ENCODE data around the gene MR1.

MR1 gene

DNA sequence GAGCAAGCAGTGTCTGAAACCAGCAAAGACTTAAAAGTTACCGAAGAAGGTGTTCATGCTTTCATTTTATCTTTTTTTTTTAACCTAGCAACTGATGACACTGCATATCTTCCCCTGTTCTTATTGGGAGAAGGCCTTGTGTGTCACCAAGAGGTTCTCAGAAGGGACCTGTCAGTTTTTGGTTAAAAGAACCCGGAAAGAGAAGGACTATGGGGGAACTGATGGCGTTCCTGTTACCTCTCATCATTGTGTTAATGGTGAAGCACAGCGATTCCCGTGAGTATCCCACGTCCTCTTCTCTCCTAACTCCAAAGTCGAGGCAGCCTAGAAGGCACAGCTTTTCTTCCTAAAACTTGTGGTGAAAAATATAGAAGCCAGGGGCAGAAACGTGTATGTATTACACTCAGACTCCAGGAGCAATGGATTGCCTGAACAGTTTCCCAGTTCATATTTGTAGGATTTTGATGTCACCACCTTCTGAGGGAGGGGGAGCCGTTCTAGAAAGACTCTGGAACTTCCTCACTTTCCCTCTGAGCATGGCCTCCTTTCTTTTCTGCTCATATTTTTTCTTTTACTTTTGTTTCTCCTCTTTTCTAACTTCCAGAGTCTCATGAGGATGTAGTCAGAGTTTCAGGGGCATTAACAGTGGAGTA is at the start of gene MR1:
Gene MR1, plus strand, starts transcription at position 185 of the 653 bp plus-strand sequence. Its CDS starts 25 bp downstream, at position 210.
- in situ Hi-C loops (cut with MboI; ENCODE audit: low sequenced_read_pairs) = no loop called here

DNA sequence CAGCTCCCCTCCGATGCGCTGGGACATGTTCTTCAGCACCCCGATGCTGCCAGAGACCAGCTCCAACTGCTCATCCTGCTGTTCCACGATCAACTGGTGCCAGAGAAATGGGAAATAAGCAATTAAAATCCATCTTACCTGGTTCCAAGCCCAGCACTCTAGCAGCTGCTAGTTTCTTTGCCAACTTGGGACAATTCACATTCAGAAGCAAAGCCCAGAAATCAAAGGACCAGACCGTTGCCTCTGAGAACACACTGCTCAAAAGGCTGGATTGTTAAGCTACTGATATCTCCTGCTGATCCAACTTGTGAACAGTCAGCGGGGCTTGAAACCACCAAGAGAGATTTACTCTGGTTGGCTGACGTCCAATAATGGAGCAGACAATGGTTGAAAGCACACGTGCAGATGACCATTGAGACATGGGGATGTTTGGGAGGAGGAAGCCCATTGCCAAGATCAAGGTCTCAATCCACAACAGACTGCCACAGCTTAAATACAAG is 45.5 kb upstream of the MR1 start:
- in situ Hi-C loops (cut with MboI; ENCODE audit: low sequenced_read_pairs) = no loop called here

DNA sequence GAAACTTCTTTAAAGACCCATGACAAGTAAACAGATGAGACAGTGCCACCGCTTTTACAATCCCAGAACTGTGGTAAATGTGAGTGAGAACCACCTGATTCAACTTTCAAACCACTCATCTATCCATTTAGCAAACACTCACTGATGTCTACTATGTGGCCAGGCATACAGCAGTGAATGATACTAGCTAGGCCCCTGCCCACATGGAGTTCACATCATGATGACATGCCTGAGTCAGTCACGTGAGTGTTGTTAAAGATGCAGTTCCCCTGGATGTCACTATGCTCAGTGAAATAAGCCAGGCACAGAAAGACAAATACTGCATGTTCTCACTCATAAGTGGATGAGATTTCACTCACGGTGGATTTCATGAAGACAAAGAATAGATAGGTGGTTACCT is 39.5 kb upstream of the MR1 start:
- in situ Hi-C loops (cut with MboI; ENCODE audit: low sequenced_read_pairs) = no loop called here

DNA sequence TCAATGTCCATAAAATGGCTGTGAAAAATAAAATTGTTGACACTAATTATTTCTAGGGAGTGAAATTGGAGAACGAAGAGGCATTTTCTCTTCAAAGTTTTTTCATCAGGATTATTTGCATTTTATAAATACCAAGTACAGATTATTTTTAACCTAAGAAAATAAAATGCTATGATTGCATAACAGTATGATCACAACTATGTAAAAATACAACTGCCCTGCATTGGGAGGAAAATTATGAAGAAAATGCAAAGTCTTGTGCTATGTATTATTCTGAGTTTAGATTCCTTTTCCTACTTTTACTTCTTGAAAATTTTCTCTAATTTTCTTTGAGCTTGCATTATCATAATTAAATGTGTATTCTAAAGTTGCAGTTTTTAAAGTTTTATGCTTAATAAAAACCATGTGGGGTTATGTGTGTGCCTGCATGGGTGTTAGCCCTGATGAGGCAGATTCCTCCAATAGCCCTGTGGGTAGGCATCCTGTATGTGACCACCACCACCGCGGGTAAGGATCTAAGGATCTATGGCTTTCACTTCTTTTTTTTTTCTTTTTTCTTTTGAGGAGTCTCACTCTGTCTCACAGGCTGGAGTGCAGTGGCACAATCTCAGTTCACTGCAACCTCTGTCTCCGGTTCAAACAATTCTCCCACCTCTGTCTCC is 35.8 kb upstream of the MR1 start:
- in situ Hi-C loops (cut with MboI; ENCODE audit: low sequenced_read_pairs) = no loop called here

DNA sequence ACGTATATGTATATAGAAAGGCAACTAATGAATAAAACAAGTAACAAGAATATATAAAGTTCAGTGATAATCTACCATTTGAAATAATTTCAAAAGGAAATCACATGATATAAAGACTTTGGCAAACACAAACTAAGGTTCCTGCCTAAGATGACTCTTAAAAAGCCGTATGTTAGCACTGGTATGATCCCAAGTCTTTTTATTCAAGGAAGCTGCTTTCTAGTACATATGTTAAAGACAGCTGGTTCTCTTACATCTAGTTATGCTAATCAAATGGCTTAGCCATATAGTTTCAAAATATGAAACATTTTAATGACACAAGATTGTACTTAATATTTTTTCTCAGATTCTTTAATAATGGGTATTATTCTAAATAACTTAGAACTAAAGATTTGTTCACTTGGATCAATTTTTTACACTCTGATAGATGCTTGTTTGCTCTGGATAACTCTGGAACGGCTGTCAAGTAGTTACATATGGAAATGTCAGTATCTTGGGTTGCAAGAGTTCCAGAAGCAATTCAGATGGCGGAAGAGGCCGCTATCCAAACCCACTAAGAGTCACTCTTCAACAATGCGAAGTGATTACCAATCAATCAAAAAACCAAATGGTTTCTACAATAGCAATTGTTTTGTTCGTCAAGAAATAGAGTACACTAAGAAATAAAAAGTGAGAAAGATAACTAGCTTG is 32.5 kb upstream of the MR1 start:
- in situ Hi-C loops (cut with MboI; ENCODE audit: low sequenced_read_pairs) = no loop called here

DNA sequence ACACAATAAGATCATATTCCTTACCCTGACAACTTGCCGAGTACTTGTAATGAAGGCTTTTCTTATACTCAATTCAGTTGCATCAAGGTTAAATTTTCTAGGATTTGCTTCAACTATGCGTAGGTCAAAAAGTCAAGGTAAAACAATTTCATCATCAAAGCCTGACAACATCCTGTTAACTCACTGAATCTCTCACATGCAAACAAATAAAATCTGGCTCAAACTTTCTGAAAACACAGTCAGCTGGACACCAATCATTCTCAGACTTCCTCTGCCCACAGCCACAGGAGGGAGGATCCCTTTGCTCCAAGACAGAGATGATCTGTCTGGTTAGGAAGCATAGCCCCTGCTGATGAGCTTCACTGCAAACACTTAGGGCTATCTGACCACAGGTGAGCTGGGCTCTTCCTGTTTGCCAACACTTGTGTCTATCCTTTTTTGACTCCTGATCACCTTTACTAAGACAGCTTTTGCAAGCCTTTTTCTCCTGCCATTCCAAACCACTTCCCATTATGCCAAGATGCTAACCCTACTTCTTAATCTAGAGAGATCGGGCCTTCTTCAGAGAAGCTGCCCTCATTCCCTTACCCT is 31.1 kb upstream of the MR1 start:
- in situ Hi-C loops (cut with MboI; ENCODE audit: low sequenced_read_pairs) = no loop called here

DNA sequence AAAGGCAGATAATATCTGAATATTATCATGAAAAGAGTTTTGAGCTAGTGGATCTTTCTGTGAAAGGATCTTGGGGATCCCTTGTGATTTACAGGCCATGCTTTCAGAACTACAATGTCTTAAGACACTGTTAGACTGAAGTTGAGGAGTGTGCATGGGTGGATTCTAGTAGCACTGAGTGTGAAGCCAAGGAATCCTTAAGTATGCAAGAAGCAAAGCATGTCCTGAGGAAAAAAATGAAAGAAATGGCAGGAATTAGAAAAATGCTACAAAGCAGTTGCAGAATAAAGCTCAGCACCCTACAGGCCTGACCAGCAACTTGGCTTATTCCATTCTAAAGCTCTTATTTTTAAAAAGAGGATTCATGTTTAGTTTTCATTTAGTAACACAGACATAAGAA is 23.0 kb upstream of the MR1 start:
- in situ Hi-C loops (cut with MboI; ENCODE audit: low sequenced_read_pairs) = no loop called here

DNA sequence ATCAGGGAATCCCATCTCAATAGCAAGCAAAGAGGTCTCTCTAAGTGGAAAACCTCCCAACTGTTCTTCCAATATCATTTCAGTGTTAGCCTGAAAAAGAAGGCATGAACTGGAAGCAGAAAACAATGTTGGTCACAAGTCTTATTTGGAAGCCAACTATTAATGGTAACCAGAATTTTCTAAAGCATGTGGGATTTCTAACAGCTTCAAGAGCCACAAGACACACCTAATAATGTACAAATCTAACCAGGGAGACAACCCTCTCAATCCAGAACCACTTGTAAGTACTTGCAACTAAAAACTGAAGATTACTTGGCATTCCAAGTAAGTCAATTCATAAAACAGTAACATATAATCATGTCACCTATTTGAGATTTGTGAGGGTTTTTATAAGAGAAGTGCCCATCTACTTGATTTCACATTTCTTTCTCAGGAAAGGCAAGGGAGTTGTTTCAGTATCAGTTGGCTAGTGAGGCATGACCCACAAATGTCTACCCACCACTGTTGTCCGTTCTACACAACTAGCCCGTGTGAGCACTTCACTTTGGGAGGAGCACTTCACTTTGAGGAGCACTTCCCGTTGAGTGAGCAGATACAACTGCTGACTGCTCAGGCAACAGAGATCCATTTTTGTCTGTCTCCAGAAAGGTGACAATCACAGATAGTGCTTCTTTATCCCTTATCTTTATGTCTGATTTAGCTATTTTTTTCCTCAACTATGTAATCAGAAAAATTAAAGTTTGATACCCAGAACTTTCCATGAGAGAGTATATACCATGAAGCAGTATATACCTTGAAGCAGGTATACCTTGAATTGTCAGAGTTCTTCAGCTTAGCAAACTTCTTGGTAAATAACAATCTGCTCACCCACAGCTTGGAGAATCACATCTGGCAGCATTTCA is 22.2 kb upstream of the MR1 start:
- in situ Hi-C loops (cut with MboI; ENCODE audit: low sequenced_read_pairs) = no loop called here

DNA sequence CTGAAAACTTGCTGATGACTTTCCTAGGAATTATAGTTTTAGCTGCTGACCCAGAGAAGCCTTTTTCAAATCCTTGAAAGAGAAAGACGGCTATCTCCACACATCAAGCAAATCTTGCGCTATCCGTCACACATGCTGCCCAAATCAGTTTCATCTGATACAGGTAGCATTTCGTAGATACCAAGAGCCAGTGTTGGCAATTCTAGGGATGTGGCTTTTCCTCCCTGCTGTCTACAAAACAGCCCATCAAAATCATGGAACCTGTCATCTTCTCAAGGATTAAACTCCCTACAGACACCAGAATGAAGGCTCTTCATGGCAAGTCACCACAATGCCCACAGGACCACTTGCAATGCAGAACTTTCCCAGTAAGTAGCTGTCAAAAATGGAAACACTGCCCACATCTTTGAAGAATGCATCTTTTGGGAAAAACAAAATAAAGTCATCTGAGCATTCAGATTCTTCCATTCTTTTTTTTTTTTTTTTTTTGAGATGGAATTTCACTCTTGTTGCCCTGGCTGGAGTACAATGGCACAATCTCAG is 21.5 kb upstream of the MR1 start:
- in situ Hi-C loops (cut with MboI; ENCODE audit: low sequenced_read_pairs) = no loop called here

DNA sequence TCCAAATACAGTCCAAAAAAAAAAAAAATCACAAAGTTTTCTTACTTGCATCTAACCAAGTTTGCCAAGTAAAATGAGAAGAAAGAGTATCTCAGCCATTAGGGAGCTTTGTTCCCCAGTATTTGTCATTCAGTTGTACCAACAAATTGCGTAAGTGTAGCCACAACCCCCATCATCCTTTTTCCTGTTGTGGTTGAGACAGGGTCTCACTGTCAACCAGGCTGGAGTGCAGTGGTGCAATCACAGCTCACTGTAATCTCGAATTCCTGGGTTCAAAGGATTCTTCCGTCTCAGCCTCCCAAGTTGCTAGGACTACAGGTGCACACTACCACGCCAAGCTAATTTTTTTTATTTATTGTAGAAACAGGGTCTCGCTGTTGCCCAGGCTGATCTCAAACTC is 20.6 kb upstream of the MR1 start:
- in situ Hi-C loops (cut with MboI; ENCODE audit: low sequenced_read_pairs) = no loop called here

DNA sequence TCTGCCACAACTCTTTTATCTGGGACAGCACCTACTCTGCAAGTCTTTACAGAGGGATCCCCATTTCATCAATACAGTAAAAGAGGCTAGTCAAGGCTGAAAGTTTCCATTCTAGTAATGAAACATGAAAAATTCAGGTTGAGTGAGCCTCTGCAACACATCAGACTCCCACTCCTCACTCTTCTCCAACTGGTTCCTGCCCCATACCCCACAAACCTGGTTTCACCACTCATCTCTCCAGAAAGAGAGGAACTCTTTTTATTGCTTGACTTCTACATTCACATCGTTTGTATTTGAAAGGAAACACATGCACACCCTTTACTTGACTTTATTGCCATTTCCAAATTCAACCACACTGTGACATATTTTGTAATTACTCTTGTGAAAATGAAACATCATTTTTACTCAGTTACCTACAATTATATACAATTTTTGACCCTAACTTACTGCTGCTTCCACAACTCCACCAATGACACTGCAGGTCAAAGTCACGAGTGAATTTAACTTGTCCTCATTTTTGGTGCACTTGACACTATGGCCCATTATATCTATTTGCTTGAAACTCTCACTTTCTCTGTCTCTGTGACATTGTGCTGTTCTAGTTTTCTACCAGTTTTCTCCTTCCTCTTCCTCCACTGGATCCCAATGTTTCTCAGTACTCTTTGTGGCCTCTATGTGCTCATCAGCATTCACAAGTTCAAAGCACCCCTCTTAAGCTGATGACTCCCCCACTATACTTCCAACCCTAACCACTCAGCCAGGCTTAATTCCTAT is 19.1 kb upstream of the MR1 start:
- in situ Hi-C loops (cut with MboI; ENCODE audit: low sequenced_read_pairs) = no loop called here

DNA sequence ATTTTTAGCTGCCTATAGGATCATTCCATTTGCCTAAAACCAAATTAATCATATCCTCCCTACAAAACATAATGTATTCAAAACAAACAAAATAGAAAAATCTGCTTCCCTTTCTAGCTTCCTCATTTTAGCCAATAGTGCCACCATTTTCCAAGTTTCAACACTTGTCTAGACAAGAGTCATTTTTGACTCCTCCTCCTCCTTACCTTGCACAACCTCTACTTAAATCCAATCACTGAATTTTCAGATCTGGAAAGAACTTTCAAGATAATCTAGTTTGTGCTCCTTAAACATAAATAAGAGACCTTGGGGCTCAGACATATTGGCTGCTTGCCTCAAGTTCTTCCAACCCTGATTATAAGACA is 18.6 kb upstream of the MR1 start:
- in situ Hi-C loops (cut with MboI; ENCODE audit: low sequenced_read_pairs) = no loop called here

DNA sequence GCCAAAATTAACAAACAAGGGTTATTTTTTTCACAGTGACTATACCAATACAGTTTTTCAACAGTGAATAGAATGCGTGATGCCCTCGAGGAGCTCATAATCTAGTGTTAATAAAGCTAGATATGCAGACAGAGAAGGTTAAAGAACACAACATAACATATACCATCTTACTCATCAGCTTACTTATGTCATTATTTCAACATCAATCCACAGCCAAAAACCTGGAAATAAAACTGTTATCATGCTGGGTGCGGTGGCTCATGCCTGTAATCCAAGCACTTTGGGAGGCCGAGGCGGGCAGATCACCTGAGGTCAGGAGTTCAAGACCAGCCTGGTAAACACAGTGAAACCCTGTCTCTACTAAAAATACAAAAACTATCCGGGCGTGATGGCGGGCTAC is 17.2 kb upstream of the MR1 start:
- in situ Hi-C loops (cut with MboI; ENCODE audit: low sequenced_read_pairs) = no loop called here

DNA sequence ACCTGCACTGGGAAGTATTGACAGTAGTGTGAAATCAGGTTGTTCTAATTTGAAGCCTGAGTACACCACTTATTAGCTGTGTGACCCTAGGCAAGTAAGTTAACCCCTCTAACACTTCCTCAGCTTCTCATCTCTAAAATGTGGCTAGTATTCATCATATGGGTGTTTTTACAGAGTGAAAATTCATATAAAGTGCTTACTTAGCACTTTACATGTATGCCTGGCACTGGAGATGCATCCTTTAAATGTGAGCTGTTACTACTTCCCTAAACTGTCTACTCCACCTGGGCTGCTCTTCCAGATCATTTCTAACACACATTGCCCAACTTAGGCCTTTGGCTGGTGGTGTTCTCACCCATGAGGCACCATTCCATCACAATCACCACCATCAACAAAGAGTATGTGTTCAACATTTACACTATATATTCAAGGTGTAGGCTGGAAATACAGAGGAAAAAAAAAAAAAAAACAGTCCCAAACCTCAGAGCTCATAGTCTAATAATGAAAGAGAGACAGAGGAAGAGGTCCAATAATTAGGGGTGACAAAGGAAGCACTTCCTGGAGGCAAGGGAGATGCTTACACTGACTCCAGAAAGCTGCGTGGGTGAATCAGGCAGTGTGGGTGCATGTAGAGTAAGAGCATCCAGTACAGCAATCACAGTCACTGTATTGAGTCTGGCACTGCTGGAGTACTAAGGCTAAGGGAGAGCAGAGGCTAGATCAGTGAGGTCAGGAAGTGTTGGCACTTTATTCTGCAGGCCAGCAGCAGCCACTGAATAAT is 14.7 kb upstream of the MR1 start:
- in situ Hi-C loops (cut with MboI; ENCODE audit: low sequenced_read_pairs) = no loop called here

DNA sequence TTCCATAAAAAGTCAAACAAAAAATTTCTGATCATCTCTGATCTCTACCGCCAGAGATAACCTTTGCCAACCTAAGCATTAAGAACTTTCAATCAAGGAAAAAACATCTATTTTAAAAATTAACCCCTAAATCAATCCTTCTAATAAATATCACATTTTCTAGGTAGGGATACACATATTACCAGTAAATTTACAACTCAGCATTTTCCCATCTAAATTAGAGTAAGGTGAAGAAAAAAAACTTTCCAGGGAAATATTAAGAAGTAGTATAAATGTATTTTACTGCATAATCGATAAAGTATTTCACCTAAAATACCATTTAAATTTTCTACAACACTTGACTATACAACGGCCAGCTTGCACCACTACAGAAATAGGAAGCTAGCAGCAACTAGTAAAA is 12.6 kb upstream of the MR1 start:
- in situ Hi-C loops (cut with MboI; ENCODE audit: low sequenced_read_pairs) = no loop called here

DNA sequence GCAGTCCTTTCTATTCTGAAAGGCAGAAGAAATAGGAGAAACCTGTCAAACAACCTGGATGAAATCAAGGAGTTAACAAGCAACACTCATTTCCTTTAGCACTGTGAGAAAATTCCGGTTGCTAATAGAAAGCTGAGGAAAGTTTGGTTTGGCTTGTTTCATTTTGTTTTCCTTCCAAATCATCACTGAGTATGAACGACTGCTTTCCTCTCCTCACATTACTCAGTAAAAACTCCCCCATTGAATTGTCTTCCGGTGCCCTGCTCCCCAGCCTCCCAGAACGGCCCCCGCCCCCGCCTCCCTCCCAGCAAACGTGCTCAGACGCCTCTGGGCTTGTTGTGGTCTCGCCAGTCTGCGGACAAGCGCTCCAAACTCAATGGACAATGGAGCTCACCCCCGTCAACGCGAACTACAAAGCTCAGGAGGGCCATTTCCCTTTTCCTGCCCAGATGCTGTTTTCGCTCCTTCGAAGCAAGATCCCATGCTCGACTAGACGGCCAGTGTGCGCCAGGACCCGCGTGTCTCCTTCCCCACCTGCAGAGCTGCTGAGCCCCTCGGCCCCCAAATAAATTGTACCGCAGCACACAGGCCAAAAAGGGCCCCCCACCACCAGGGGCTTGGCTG is 11.9 kb upstream of the MR1 start:
- in situ Hi-C loops (cut with MboI; ENCODE audit: low sequenced_read_pairs) = no loop called here

DNA sequence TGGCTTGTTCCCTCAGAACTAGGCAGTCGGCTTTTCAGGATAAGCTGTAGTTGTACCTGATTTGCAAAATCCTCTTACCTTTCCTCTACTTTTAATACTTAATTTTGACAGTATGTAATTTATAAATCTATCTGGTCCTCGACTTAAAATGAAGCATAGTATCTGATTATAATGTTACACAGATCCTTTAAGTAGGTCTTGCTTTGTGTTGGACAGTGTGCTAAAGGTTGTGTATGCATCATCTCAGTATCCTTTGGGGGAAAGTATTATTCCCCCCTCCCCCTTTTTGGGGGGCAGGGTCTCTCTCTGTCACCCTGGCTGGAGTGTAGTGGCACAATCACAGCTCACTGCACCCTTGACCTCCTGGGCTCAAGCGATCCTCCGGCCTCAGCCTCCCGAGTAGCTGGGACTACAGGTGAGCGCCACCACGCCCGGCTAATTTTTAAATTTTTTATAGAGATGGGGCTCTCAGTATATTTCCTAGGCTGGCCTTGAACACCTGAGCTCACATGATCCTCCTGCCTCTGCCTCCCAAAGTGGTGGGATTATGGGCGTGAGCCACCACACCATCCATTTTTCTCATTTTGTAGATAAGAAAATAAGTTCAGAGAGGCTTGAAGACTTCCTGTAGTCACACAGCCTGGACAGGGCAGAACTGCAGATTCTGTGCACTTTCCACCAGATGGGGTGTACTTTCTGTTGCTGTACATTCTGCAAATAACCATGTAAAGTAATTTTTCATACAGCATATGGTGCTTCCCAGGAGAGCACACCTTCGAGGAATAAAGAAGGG is 10.3 kb upstream of the MR1 start:
- in situ Hi-C loops (cut with MboI; ENCODE audit: low sequenced_read_pairs) = no loop called here

DNA sequence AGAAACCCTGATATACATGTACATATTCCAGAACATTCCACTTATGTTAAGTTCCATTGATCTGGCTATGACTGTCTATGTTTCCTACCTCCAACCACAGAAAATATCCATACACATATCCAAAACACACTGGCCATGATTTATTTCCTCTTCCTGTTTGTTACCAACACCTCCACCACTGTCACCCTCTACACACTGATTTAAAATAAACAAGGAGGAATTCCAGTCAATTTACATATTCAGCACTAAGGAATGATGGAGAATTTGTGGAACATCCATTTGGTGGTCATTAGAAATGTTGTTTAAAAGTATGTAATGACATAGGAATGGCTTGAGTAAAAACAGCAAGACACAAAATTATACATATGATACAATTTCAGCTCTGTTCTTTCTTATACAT is 5.6 kb upstream of the MR1 start:
- in situ Hi-C loops (cut with MboI; ENCODE audit: low sequenced_read_pairs) = no loop called here

Measured in HL-60/S4 (cell line).